Kidney epithelial cell (primary cell): Measurements from ENCODE around the gene RNF130. TPM values are rescaled to one million over a fixed set of nuclear protein-coding genes. Genes with fewer than 3 reads are reported as not detected.
"Not testable (repeated sequence)": the region's sequence is repeated elsewhere in the genome, so short reads cannot be mapped to it uniquely, and the experiment has no call there.

Source experiments
- DNase-seq: peaks from one replicate; pipeline ENCODE4 v3.0.0-alpha.2; 2010; ENCODE audit warnings: low read depth
- H3K27me3 ChIP-seq: 2 replicates; pipeline ENCODE4 v1.6.0; 2011; ENCODE audit warnings: low read length; ENCODE audit not compliant: control insufficient read depth, insufficient read depth
- H3K36me3 ChIP-seq: 2 replicates; pipeline ENCODE4 v1.5.1; 2011; ENCODE audit warnings: low read length; ENCODE audit not compliant: control insufficient read depth, insufficient read depth
- H3K4me3 ChIP-seq: 2 replicates; pipeline ENCODE4 v1.5.1; 2011; ENCODE audit warnings: low read depth, mild to moderate bottlenecking, control low read depth, low read length
- CTCF ChIP-seq: IDR thresholded peaks from 2 replicates; pipeline ENCODE4 v1.5.1; 2011; ENCODE audit warnings: mild to moderate bottlenecking, moderate library complexity, low read length, control low read depth, inconsistent platforms; ENCODE audit not compliant: insufficient read depth, poor library complexity, severe bottlenecking
- total RNA-seq: library from RNA; depleted of rRNA; stranded (reverse); fragments of >200 nt; gene quantifications from 2 replicates; pipeline ENCODE4 v1.2.3, GENCODE V29; 2015

Gene RNF130
- total RNA-seq, 1 donor from 2014 or later, result 42.0 TPM

GRCh38 chr5:179998485-179998884 lies 73.1 kb downstream of the RNF130 start:
- no peak for DNase-seq
- TF ChIP-seq CTCF, result no peak
- no peaks in the 10 kb centered on the region for H3K27me3 ChIP-seq
- no peaks in the 10 kb centered on the region for H3K36me3 ChIP-seq
- H3K4me3 ChIP-seq, result no peak overlapping the region

GRCh38 chr5:179994583-179995323 lies 76.8 kb downstream of the RNF130 start:
- no peak for TF ChIP-seq CTCF
- Histone ChIP-seq H3K4me3 (no peak overlapping the region), H3K36me3 (no peaks in the 10 kb centered on the region), H3K27me3 (no peaks in the 10 kb centered on the region)
- no peak for DNase-seq

GRCh38 chr5:179992855-179993254 lies 78.7 kb downstream of the RNF130 start:
- H3K4me3 ChIP-seq, DNase-seq, H3K27me3 ChIP-seq, H3K36me3 ChIP-seq: not testable (repeated sequence)

GRCh38 chr5:179991106-179991505 lies 80.5 kb downstream of the RNF130 start:
- Histone ChIP-seq H3K4me3 (no peak overlapping the region), H3K36me3 (no peaks in the 10 kb centered on the region), H3K27me3 (no peaks in the 10 kb centered on the region)
- TF ChIP-seq CTCF, result no peak
- DNase-seq, result no peak

- H3K36me3 ChIP-seq, DNase-seq, H3K27me3 ChIP-seq: not testable (repeated sequence)
Measured at GRCh38 chr5:179990525-179990924, 81.0 kb downstream of the RNF130 start.

GRCh38 chr5:179986328-179986727 lies 85.2 kb downstream of the RNF130 start:
- no peak for TF ChIP-seq CTCF
- H3K36me3 ChIP-seq, result no peaks in the 10 kb centered on the region
- H3K4me3 ChIP-seq, result no peak overlapping the region
- no peak for DNase-seq
- no peaks in the 10 kb centered on the region for H3K27me3 ChIP-seq

More at GRCh38 chr5:179990525-179990924, 81.0 kb downstream of the RNF130 start:
- not testable (repeated sequence) for H3K4me3 ChIP-seq

GRCh38 chr5:179981636-179982035 lies 89.9 kb downstream of the RNF130 start:
- DNase-seq, result no peak
- no peaks in the 10 kb centered on the region for H3K27me3 ChIP-seq
- TF ChIP-seq CTCF, result no peak
- no peak overlapping the region for H3K4me3 ChIP-seq
- no peaks in the 10 kb centered on the region for H3K36me3 ChIP-seq
